ENCODE results near the gene ZNF439.
"Not testable (repeated sequence)": the region's sequence is repeated elsewhere in the genome, so short reads cannot be mapped to it uniquely, and the experiment has no call there.

- TF ChIP-seq, protein P1, sequence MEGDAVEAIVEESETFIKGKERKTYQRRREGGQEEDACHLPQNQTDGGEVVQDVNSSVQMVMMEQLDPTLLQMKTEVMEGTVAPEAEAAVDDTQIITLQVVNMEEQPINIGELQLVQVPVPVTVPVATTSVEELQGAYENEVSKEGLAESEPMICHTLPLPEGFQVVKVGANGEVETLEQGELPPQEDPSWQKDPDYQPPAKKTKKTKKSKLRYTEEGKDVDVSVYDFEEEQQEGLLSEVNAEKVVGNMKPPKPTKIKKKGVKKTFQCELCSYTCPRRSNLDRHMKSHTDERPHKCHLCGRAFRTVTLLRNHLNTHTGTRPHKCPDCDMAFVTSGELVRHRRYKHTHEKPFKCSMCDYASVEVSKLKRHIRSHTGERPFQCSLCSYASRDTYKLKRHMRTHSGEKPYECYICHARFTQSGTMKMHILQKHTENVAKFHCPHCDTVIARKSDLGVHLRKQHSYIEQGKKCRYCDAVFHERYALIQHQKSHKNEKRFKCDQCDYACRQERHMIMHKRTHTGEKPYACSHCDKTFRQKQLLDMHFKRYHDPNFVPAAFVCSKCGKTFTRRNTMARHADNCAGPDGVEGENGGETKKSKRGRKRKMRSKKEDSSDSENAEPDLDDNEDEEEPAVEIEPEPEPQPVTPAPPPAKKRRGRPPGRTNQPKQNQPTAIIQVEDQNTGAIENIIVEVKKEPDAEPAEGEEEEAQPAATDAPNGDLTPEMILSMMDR (IDR thresholded peaks at IDR 0.05): not testable (repeated sequence)
- not testable (repeated sequence) for TF ChIP-seq TCF7L2 (IDR thresholded peaks at IDR 0.05; ENCODE audit: low read depth, low read length); POLR2AphosphoS5 (IDR thresholded peaks at IDR 0.05; ENCODE audit: low read depth, low read length); REST (IDR thresholded peaks at IDR 0.05; ENCODE audit: insufficient read depth in 1 of 2, low read depth in 2 of 2, low read length in 1 of 2)
These were observed 63.4 kb downstream of the ZNF439 start for GRCh38 chr19:11911937-11912336.

Data from Panc1 (cell line).